KMS-11 (cell line): ENCODE measurements around the gene GLT8D2.
A peak's percentile ranks its signal among the peaks of the same experiment; 100 is the strongest.

Experiments used
- H2AFZ ChIP-seq: fragments of 200-600 bp; sonication (generic); 2 replicates; pipeline ENCODE4 v1.6.1; 2016; ENCODE audit warnings: antibody characterized with exemption, mixed run types, low read depth
- H3K27ac ChIP-seq: fragments of 200-600 bp; sonication (generic); 2 replicates; pipeline ENCODE4 v1.6.1; 2016; ENCODE audit warnings: mild to moderate bottlenecking, mixed run types
- H3K27me3 ChIP-seq: fragments of 200-600 bp; sonication (generic); 2 replicates; pipeline ENCODE4 v1.6.1; 2017; ENCODE audit warnings: mild to moderate bottlenecking, low read depth, mixed run types, moderate library complexity; ENCODE audit not compliant: insufficient read depth
- H3K36me3 ChIP-seq: fragments of 200-600 bp; sonication (generic); 2 replicates; pipeline ENCODE4 v1.6.1; 2017; ENCODE audit warnings: mild to moderate bottlenecking, mixed run types; ENCODE audit not compliant: insufficient read depth
- H3K4me1 ChIP-seq: fragments of 200-600 bp; sonication (generic); 2 replicates; pipeline ENCODE4 v1.6.1; 2016; ENCODE audit warnings: mild to moderate bottlenecking, low read depth, mixed run types; ENCODE audit not compliant: poor library complexity, severe bottlenecking
- H3K4me2 ChIP-seq: fragments of 200-600 bp; sonication (generic); 2 replicates; pipeline ENCODE4 v1.7.0; 2016; ENCODE audit warnings: mild to moderate bottlenecking, mixed run types
- H3K4me3 ChIP-seq: fragments of 200-600 bp; sonication (generic); IDR thresholded peaks from 2 replicates; pipeline ENCODE4 v1.6.1; 2017; ENCODE audit warnings: low read depth, low read length, mixed read lengths; ENCODE audit not compliant: insufficient read depth
- H3K79me2 ChIP-seq: fragments of 200-600 bp; sonication (generic); 2 replicates; pipeline ENCODE4 v1.6.1; 2016; ENCODE audit warnings: low read depth, mixed run types; ENCODE audit not compliant: insufficient read depth
- H3K9ac ChIP-seq: fragments of 200-600 bp; sonication (generic); 2 replicates; pipeline ENCODE4 v1.6.1; 2016; ENCODE audit warnings: mild to moderate bottlenecking, mixed run types
- H4K20me1 ChIP-seq: fragments of 200-600 bp; sonication (generic); 2 replicates; pipeline ENCODE4 v1.6.1; 2016; ENCODE audit warnings: mild to moderate bottlenecking, mixed run types; ENCODE audit not compliant: insufficient read depth
- TF ChIP-seq, protein P1 (sequence below): fragments of 200-600 bp; sonication (generic); conservative IDR thresholded peaks from 2 replicates; pipeline ENCODE4 v1.6.1; 2017; ENCODE audit warnings: low read depth, mild to moderate bottlenecking, antibody characterized with exemption, low read length, moderate library complexity, mixed read lengths

The GLT8D2 gene

DNA sequence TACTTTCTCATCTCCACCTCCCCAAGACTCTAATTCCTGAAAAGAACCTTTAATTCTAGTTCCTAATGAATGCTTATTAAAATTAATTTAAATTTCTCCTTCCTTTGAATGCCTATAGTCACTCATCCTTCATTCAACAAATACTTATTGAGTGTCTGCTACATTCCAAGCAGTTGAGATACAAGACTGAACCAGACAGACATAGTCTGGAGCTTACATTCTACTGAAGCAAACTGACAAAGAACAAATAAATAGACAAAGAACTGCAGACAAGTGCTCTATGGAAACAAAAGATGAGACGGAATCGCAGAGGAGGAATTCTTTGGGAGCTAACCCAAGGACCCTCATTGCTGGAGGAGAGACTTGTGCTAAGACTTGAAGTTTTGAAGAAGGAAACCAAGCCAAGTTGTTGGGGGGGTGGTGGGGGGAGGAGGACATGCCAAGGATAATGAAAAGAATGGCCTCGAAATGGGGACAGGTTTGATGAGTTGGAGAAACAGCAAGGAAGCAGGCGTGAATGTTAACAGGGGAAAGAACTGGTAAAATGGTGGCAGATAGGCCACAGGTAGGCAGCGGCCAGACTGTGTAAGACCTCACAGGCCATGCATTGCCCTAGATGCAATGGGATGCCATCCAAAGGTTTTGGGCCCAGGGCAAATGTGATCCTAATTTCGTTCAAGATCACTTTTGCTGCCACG is 94.0 kb downstream of the GLT8D2 start:
- H3K4me2 ChIP-seq, result peak overlapping the region; percentile 25; the same call in 1 of the 2 replicates
- peak overlapping the region; percentile 71; the same call in 1 of the 2 replicates for H3K9ac ChIP-seq
- no peaks in the 10 kb centered on the region for H3K27me3 ChIP-seq
- H3K36me3 ChIP-seq, result peaks cover 1% of the 10 kb centered on the region; the same call in 1 of the 2 replicates
- peak overlapping the region; percentile 51 for H3K27ac ChIP-seq
- peaks cover 5% of the 10 kb centered on the region; the same call in 1 of the 2 replicates for H3K79me2 ChIP-seq
- H2AFZ ChIP-seq, result peak overlapping the region; percentile 63; the same call in 1 of the 2 replicates
- 0 out of 2 replicates have a peak, but pooled peaks cover 4% of the 10 kb centered on the region for H4K20me1 ChIP-seq
- H3K4me1 ChIP-seq, result peaks cover 6% of the 10 kb centered on the region
- TF ChIP-seq, protein P1, sequence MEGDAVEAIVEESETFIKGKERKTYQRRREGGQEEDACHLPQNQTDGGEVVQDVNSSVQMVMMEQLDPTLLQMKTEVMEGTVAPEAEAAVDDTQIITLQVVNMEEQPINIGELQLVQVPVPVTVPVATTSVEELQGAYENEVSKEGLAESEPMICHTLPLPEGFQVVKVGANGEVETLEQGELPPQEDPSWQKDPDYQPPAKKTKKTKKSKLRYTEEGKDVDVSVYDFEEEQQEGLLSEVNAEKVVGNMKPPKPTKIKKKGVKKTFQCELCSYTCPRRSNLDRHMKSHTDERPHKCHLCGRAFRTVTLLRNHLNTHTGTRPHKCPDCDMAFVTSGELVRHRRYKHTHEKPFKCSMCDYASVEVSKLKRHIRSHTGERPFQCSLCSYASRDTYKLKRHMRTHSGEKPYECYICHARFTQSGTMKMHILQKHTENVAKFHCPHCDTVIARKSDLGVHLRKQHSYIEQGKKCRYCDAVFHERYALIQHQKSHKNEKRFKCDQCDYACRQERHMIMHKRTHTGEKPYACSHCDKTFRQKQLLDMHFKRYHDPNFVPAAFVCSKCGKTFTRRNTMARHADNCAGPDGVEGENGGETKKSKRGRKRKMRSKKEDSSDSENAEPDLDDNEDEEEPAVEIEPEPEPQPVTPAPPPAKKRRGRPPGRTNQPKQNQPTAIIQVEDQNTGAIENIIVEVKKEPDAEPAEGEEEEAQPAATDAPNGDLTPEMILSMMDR, result no peak
- no peak overlapping the region for H3K4me3 ChIP-seq

DNA sequence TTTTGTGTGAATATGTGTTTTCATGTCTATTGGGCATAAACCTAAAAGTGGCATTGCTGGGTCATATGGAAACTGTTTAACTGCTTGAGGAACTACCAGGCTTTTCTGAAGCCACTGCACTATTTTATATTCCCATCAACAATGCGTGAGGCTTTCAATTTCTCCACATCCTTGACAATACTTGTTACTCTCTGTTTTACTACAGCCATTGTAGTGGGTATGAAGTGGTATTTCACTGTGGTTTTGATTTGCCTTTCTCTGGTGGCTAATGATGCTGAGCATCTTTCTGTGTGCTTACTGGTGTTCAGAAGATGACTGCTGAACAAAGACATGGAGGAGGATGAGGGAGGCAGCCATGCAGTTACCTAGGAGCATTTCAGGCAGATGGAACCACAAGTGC is 97.5 kb downstream of the GLT8D2 start:
- H3K79me2 ChIP-seq, result peaks cover 5% of the 10 kb centered on the region; the same call in 1 of the 2 replicates

DNA sequence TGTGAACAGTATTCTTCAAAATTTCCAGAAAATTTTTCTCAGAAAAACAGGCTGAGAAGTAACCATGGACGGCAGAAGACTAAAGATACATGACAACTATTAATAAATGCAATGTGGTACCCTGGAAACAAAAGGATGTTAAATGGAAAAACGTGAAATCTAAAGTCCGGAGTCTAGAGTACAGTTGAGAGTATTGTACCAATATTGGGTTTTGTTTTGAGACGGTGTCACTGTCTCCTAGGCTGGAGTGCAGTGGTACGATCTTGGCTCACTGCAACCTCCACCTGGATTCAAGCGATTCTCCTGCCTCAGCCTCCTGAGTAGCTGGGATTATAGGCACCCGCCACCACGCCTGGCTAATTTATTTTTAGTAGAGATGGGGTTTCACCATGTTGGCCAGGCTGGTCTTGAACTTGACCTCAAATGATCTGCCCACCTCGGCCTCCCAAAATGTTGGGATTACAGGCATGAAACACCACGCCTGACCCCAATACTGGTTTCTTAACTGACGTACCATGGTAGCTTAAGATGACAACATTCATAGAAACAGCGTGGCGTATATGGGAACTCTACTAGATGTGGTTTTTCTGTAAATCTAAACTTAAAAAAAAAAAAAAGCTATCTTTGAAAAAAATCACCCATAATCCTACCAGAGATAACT is 101.1 kb downstream of the GLT8D2 start:
- no peak overlapping the region for H3K9ac ChIP-seq

More for the DNA sequence above, 97.5 kb downstream of the GLT8D2 start:
- Histone ChIP-seq H3K4me2 (no peak overlapping the region), H4K20me1 (0 out of 2 replicates have a peak, but pooled peaks cover 6% of the 10 kb centered on the region), H2AFZ (no peak overlapping the region), H3K27ac (peak overlapping the region; percentile 5; the same call in 1 of the 2 replicates), H3K36me3 (peaks cover 6% of the 10 kb centered on the region; the same call in 1 of the 2 replicates), H3K4me1 (peaks cover 4% of the 10 kb centered on the region), H3K4me3 (no peak overlapping the region), H3K9ac (no peak overlapping the region), H3K27me3 (no peaks in the 10 kb centered on the region)
- TF ChIP-seq, protein P1, result no peak

DNA sequence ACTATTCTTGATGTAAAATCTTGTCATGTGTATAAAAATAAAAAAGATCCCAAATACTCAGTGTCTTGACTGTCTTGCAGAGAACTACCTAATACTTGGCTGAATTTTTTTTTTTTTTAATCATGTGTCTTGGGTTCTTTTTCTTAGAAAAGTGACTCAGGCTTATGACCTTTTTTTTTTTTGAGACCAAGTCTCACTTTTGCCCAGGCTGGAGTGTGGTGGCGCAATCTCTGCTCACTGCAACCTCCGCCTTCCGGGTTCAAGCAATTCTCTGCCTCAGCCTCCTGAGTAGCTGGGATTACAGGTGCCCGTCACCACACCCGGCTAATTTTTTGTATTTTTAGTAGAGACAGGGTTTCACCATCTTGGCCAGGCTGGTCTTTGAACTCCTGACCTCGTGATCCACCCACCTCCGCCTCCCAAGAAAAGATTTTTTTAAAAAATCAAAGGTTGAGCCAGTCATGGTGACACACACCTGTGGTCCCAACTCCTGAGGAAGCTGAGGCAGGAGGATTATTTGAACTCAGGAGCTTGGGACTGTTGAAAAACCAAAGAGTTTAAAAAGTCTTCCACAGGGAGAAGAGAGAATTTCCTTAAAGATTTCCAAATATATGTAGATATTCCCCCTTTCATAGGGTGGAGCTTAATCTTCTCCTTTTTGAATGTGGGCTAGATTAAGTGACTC is 102.0 kb downstream of the GLT8D2 start:
- peaks cover 31% of the 10 kb centered on the region; the same call in 1 of the 2 replicates for H3K36me3 ChIP-seq

More for the DNA sequence above, 101.1 kb downstream of the GLT8D2 start:
- H2AFZ ChIP-seq, result no peak overlapping the region
- H3K79me2 ChIP-seq, result peaks cover 5% of the 10 kb centered on the region; the same call in 1 of the 2 replicates
- no peak overlapping the region for H3K4me2 ChIP-seq
- H3K4me1 ChIP-seq, result no peaks in the 10 kb centered on the region
- H3K27ac ChIP-seq, result no peak overlapping the region
- H4K20me1 ChIP-seq, result 0 out of 2 replicates have a peak, but pooled peaks cover 6% of the 10 kb centered on the region
- peaks cover 27% of the 10 kb centered on the region; the same call in 1 of the 2 replicates for H3K36me3 ChIP-seq
- H3K27me3 ChIP-seq, result no peaks in the 10 kb centered on the region
- H3K4me3 ChIP-seq, result no peak overlapping the region
- TF ChIP-seq, protein P1, result no peak

More for the DNA sequence above, 102.0 kb downstream of the GLT8D2 start:
- Histone ChIP-seq H3K4me3 (no peak overlapping the region), H3K4me1 (no peaks in the 10 kb centered on the region), H3K27me3 (no peaks in the 10 kb centered on the region), H3K27ac (peak overlapping the region; percentile 12; the same call in 1 of the 2 replicates), H3K4me2 (no peak overlapping the region), H3K9ac (no peak overlapping the region), H2AFZ (no peak overlapping the region), H4K20me1 (0 out of 2 replicates have a peak, but pooled peaks cover 6% of the 10 kb centered on the region), H3K79me2 (peaks cover 8% of the 10 kb centered on the region; the same call in 1 of the 2 replicates)
- TF ChIP-seq, protein P1, result no peak
